Skeletal muscle tissue (tissue), 4 donors: ENCODE measurements around the gene NIPBL. TPM values are rescaled to one million over a fixed set of nuclear protein-coding genes. Genes with fewer than 3 reads are reported as not detected.
A peak's percentile ranks its signal among the peaks of the same experiment; 100 is the strongest.

Experiments
- H3K27ac ChIP-seq: one replicate; pipeline ENCODE4 v1.7.0; 2013; ENCODE audit warnings: mild to moderate bottlenecking, low read depth, low read length, inconsistent platforms
- H3K27me3 ChIP-seq, 3 donors: one replicate each; pipeline ENCODE4 v1.7.0; 2013; ENCODE audit warnings: low read length in 3 of 3; ENCODE audit not compliant: control insufficient read depth in 3 of 3, insufficient read depth in 3 of 3
- H3K36me3 ChIP-seq, 3 donors: one replicate each; pipeline ENCODE4 v1.7.0; 2013; ENCODE audit warnings: low read length in 3 of 3; ENCODE audit not compliant: control insufficient read depth in 3 of 3, insufficient read depth in 3 of 3
- H3K4me1 ChIP-seq, 3 donors: one replicate each; pipeline ENCODE4 v1.7.0; 2013; ENCODE audit warnings: low read length in 3 of 3, mild to moderate bottlenecking in 3 of 3; ENCODE audit not compliant: control insufficient read depth in 3 of 3, insufficient read depth in 3 of 3
- H3K4me3 ChIP-seq, 3 donors: one replicate each; pipeline ENCODE4 v1.7.0; 2013; ENCODE audit warnings: low read length in 3 of 3
- H3K9ac ChIP-seq, 3 donors: one replicate each; pipeline ENCODE4 v1.7.0; 2013; ENCODE audit warnings: low read length in 3 of 3, mild to moderate bottlenecking in 3 of 3, moderate library complexity in 2 of 3, low read depth in 1 of 3
- H3K9me3 ChIP-seq, 3 donors: one replicate each; pipeline ENCODE4 v1.7.0; 2013; ENCODE audit warnings: low read length in 3 of 3; ENCODE audit not compliant: control insufficient read depth in 3 of 3
- total RNA-seq: library from RNA; depleted of rRNA; stranded (reverse); fragments of >200 nt; gene quantifications from one replicate; pipeline ENCODE4 v1.2.3, GENCODE V29; 2014
- donor health status: Osteomylitis.

Gene NIPBL
- total RNA-seq, 1 donor from 2014 or later, result 36.5 TPM

DNA sequence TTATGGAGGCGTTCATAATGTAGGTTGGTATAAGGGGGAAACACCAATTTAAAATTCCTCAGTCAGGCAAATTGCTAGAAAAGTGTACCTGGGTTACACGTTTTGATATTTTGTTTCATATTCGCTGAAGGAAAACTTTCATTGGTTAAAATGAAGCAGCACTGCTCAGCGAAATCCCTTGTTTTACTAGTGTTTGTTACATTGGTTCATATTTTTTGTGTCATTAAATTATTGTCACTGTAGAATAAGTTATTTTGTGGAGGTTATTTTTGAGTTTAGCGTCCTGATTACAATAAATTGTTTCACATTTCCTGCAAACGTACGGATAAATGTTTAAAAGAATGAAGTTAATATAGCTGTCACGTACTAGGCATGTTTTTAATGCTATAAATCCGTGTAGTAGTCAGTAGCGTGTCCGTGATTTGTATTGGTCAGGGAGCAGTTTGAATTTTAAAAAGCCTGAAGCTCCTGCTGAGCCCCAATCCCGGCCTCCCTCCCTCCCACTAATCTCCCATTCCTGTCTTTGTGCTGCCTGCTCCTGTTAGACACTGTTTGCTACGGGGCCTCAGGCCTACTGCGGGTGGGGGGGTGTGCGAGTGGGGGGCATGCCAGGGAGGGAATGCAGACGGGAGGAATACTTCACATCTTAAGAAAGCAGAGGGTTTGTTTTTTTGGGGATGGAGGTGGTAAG is 2.0 kb downstream of the NIPBL start:
- Histone ChIP-seq H3K9me3 (no peaks in the 10 kb centered on the region), H3K27ac (peak overlapping the region; percentile 98), H3K9ac (peak overlapping the region; percentile 88 to 95 (median 94)), H3K27me3 (no peaks in the 10 kb centered on the region), H3K36me3 (no peaks in the 10 kb centered on the region), H3K4me3 (peak overlapping the region; percentile 84 to 92 (median 87)), H3K4me1 (peaks cover 10 to 36% (median 17%) of the 10 kb centered on the region in 3 donors)

DNA sequence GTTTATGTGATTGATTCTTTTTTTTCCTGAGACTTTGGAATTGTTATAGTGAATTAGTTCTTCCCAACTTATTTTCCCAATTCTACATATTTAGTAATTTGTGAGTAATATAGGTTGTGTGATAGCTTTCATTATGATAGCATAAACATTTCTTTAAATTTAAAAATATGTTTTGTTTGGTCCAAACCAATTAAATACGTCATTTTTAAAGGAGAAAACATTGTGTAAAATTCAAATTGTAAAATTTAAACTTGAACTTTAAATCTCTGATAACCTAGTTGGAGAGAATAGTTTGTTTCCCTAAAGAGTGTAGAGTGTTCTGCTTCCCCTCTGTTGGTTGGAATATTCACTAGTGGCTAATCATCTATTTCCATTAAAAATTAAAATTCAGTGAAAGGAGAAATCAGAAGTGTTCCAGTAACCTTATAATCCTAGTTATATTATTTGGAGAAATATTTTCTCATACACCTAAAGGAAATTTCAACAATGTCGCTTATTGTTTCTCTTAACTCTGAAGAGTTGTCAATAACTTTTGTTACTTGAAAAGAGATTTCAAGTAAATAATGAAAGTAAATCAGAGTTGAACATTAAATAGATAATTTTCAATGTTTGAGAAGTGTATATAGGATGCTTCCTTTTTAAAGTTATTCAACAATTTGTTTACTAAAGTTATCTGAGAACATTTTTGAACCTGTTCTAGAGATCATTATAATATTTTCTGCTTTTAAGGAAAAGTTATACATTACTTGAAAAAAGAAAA is 2.9 kb downstream of the NIPBL start:
- Histone ChIP-seq H3K36me3 (no peaks in the 10 kb centered on the region), H3K4me1 (peaks cover 7 to 29% (median 17%) of the 10 kb centered on the region in 3 donors), H3K27ac (peak overlapping the region; percentile 98), H3K9ac (peak overlapping the region in 2 of 3 donors; percentile 52 to 95), H3K4me3 (peak overlapping the region in 1 of 3 donors; percentile 84), H3K27me3 (no peaks in the 10 kb centered on the region), H3K9me3 (no peaks in the 10 kb centered on the region)

- peak overlapping the region in 2 of 3 donors; percentile 12 to 40 for H3K9ac ChIP-seq
- no peak overlapping the region for H3K4me3 ChIP-seq
- no peaks in the 10 kb centered on the region for H3K27me3 ChIP-seq
- peaks cover 0 to 3% (median 0%) of the 10 kb centered on the region in 3 donors for H3K36me3 ChIP-seq
- H3K4me1 ChIP-seq, result peaks cover 10 to 22% (median 16%) of the 10 kb centered on the region in 3 donors
- no peaks in the 10 kb centered on the region for H3K9me3 ChIP-seq
- no peak overlapping the region for H3K27ac ChIP-seq
Measured at GRCh38 chr5:36880761-36881160, 4.2 kb downstream of the NIPBL start.

DNA sequence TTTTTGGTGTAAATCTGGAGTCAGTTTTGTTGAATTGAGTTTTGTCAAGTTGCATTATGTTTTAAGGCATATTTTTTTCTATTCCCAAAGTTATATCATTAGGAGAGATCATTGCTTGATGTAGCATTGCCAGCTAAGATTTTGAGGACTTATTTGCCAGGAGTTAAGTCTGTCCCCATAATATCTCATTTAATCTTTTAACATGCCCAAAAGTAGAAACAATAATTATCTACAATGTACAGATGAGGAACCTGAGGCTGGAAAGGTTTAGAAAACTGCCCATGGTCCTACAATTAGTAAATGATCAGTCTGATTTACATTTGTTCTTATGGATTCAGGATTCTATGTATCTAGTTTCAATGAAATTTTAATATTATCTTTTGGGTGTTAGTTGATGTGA is 4.7 kb downstream of the NIPBL start:
- no peak overlapping the region for H3K27ac ChIP-seq
- H3K9me3 ChIP-seq, result no peaks in the 10 kb centered on the region
- H3K4me3 ChIP-seq, result no peak overlapping the region
- peaks cover 15 to 22% (median 21%) of the 10 kb centered on the region in 3 donors for H3K4me1 ChIP-seq
- H3K36me3 ChIP-seq, result peaks cover 0 to 3% (median 0%) of the 10 kb centered on the region in 3 donors
- no peaks in the 10 kb centered on the region for H3K27me3 ChIP-seq
- no peak overlapping the region for H3K9ac ChIP-seq

GRCh38 chr5:36881807-36882206 is 5.2 kb downstream of the NIPBL start:
- no peak overlapping the region for H3K4me3 ChIP-seq
- no peaks in the 10 kb centered on the region for H3K27me3 ChIP-seq
- H3K4me1 ChIP-seq, result peaks cover 15 to 24% (median 22%) of the 10 kb centered on the region in 3 donors
- H3K9me3 ChIP-seq, result no peaks in the 10 kb centered on the region
- H3K9ac ChIP-seq, result no peak overlapping the region
- H3K36me3 ChIP-seq, result peaks cover 0 to 3% (median 0%) of the 10 kb centered on the region in 3 donors
- no peak overlapping the region for H3K27ac ChIP-seq

DNA sequence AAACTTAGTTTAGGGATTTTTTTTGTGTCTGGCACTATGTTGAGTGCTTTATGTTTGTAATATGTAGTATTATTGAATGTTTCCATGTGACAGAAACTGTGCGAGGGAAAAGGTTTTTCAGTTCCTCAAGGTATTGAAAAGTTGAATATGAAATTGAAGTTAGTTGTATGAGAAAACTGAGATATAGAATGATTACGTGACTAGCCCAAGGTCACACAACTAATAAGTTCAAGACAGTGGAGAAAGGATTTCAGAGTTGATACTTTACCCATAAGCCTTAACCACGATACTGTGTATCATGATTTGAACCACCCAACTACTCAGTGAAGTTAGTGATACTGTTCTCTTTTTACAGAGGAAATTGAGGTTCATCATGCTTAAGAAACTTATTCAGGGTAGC is 5.7 kb downstream of the NIPBL start:
- H3K9ac ChIP-seq, result no peak overlapping the region
- no peaks in the 10 kb centered on the region for H3K9me3 ChIP-seq
- H3K36me3 ChIP-seq, result peaks cover 0 to 3% (median 0%) of the 10 kb centered on the region in 3 donors
- peaks cover 19 to 28% (median 22%) of the 10 kb centered on the region in 3 donors for H3K4me1 ChIP-seq
- no peak overlapping the region for H3K27ac ChIP-seq
- H3K4me3 ChIP-seq, result no peak overlapping the region
- no peaks in the 10 kb centered on the region for H3K27me3 ChIP-seq

DNA sequence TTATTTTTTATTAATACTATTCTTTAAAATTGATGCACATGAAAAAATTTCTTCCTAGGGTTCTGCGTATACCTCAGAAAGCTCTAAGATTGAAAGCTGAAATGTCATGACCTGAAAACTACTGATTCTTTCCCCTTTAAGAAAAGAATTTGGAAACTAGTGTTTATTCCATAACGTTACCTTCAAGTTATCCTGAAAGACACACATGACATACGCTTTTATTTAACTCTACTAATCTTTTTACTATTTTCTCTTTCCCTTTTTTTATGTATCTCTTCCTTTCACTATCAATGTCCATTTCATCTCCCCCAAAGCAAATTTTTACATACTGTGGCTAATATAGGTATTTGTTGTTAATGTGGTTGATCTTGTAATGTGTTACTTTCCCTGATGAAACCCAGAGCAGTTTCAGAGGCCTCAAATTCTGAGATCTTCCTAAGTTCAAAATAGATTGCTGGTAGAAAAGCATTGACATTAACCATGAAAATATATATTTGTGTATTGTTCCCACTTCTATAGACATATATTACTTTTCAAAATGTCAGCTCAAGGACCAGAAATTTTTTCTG is 7.4 kb downstream of the NIPBL start:
- H3K27ac ChIP-seq, result no peak overlapping the region

DNA sequence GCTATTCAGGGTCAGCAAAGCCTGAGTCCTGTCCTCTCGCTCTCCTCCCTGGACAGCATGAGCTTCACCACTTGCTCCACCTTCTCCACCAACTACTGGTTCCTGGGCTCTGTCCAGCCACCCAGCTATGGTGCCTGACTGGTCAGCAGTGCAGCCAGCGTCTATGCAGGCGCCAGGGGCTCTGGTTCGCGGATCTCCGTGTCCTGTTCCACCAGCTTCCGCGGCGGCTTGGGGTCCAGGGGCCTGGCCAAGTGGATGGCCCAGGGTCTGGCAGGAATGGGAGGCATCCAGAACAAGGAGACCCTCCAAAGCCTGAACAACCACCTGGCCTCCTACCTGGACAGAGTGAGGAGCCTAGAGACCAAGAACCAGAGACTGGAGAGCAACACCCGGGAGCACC is 8.6 kb downstream of the NIPBL start:
- no peak overlapping the region for H3K27ac ChIP-seq
- no peak overlapping the region for H3K9ac ChIP-seq
- no peaks in the 10 kb centered on the region for H3K9me3 ChIP-seq
- H3K36me3 ChIP-seq, result peaks cover 0 to 3% (median 0%) of the 10 kb centered on the region in 3 donors
- no peak overlapping the region for H3K4me3 ChIP-seq
- no peaks in the 10 kb centered on the region for H3K27me3 ChIP-seq
- peaks cover 14 to 26% (median 20%) of the 10 kb centered on the region in 3 donors for H3K4me1 ChIP-seq

More for the DNA sequence above, 7.4 kb downstream of the NIPBL start:
- Histone ChIP-seq H3K4me3 (no peak overlapping the region), H3K27me3 (no peaks in the 10 kb centered on the region), H3K36me3 (peaks cover 0 to 3% (median 0%) of the 10 kb centered on the region in 3 donors), H3K4me1 (peaks cover 21 to 26% (median 23%) of the 10 kb centered on the region in 3 donors), H3K9me3 (no peaks in the 10 kb centered on the region), H3K9ac (no peak overlapping the region)

- H3K27ac ChIP-seq, result no peak overlapping the region
- peaks cover 14 to 22% (median 19%) of the 10 kb centered on the region in 3 donors for H3K4me1 ChIP-seq
- H3K4me3 ChIP-seq, result no peak overlapping the region
- no peaks in the 10 kb centered on the region for H3K27me3 ChIP-seq
- no peak overlapping the region for H3K9ac ChIP-seq
- peaks cover 0 to 3% (median 0%) of the 10 kb centered on the region in 3 donors for H3K36me3 ChIP-seq
- no peaks in the 10 kb centered on the region for H3K9me3 ChIP-seq
Measured at GRCh38 chr5:36885566-36886485, 9.3 kb downstream of the NIPBL start.
